Activated T-helper 1 cell treated with anti-CD3 and anti-CD28 coated beads, Interleukin-12 subunit alpha, Interleukin-12 subunit beta, Interleukin-2, Interleukin-4 antibody, amounts not matched to agents 30 ng/mL and 10 ng/mL and 1 ng/mL, durations not matched to agents 14 hours and 24 hours and 36 hours (primary cell): Measurements from ENCODE around the gene KRT6B. TPM values are rescaled to one million over a fixed set of nuclear protein-coding genes. Genes with fewer than 3 reads are reported as not detected.
"Not testable (repeated sequence)": the region's sequence is repeated elsewhere in the genome, so short reads cannot be mapped to it uniquely, and the experiment has no call there.

Experiments
- DNase-seq: peaks from one replicate; pipeline ENCODE4 v3.0.0; 2021; ENCODE audit warnings: low spot score
- H3K27ac Mint-ChIP-seq: one replicate; pipeline ENCODE4 v1.8.0; 2021; ENCODE audit warnings: mild to moderate bottlenecking, mixed read lengths
- H3K27me3 Mint-ChIP-seq: one replicate; pipeline ENCODE4 v1.8.0; 2022; ENCODE audit warnings: mild to moderate bottlenecking, moderate library complexity, mixed read lengths; ENCODE audit not compliant: insufficient read depth
- H3K36me3 Mint-ChIP-seq: one replicate; pipeline ENCODE4 v1.8.0; 2021; ENCODE audit warnings: low read depth, mixed read lengths
- H3K4me1 Mint-ChIP-seq: one replicate; pipeline ENCODE4 v1.8.0; 2021; ENCODE audit warnings: low read depth, mixed read lengths
- H3K4me3 Mint-ChIP-seq: one replicate; pipeline ENCODE4 v1.8.0; 2021; ENCODE audit warnings: mild to moderate bottlenecking, moderate library complexity, mixed read lengths
- H3K9me3 Mint-ChIP-seq: one replicate; pipeline ENCODE4 v1.8.0; 2021; ENCODE audit warnings: mixed read lengths
- intact Hi-C: fragments of 100-400 bp; cut with micrococcal nuclease; formaldehyde crosslinking; loops from one replicate; pipeline ENCODE4 v1.15.1; 2024
- total RNA-seq: library from RNA; stranded (reverse); gene quantifications from 2 replicates; pipeline ENCODE4 v1.2.3, GENCODE V29; 2022

KRT6B gene
- total RNA-seq, 1 donor from 2014 or later: not detected

DNA sequence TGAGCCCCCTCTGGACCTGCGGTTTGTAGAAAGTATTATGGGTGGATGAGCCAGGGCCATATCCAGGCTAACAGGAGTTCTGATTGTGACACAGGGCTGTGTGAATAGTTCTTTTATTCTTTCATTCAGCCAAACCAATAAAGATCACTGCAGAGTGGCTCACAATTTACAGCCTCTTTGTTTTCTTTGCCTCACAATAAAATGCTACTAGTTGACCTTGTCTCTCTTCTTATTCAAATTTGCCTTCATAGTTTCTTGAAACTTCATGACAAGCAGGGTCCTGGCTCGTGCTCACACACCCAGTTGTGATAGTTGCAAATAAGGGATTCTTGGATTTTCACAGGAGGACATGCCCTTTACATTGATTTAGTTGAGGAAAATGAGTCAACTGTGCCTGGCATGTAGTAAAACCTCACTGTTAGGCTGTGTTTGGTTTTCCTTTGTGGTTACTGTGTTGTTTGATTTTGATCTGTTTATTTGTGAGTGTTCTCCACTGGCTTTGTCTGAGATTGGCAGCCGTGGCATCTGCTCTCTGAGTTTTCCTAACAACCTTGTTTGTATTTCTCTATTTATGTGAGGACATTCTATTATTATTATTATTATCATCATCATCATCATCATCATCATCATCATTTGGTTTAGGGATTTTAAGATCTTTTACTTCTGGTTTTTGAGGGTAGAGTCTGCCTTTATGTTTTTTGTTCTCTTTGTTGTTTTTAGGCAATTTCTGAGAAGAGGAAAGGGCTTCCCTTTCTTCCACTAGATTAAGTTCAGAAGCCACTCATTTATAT is 2.7 kb upstream of the KRT6B start:
- H3K4me3 Mint-ChIP-seq: no peak overlapping the region
- peaks cover 17% of the 10 kb centered on the region for H3K4me1 Mint-ChIP-seq
- intact Hi-C loops: no loop called here
- H3K36me3 Mint-ChIP-seq: no peaks in the 10 kb centered on the region
- H3K27ac Mint-ChIP-seq: no peak overlapping the region
- no peak for DNase-seq
- H3K27me3 Mint-ChIP-seq: peaks cover 16% of the 10 kb centered on the region
- H3K9me3 Mint-ChIP-seq: no peaks in the 10 kb centered on the region

DNA sequence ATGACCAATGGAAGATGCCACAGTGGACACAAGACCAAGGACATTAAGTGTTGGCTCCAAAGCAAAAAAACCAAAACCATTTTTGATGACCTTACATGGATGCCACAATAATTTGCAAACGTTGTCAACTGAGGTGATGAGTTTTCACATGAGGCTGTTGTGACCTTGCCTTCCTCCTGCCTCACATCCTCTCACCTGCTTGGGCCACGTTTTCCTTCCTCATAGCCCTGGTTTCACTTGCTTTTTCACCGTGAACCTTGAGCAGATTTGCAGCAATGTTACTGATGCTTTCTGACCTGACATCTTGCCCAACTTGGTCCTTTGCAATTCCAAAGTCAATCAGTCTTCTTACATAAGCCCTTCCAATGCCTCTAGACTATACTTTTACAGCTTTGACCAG is 3.7 kb downstream of the KRT6B start:
- Mint-ChIP-seq H3K9me3 (no peaks in the 10 kb centered on the region), H3K4me3 (no peak overlapping the region), H3K4me1 (no peaks in the 10 kb centered on the region), H3K27ac (no peak overlapping the region), H3K36me3 (no peaks in the 10 kb centered on the region), H3K27me3 (peaks cover 17% of the 10 kb centered on the region)
- intact Hi-C loops: no loop called here
- DNase-seq: no peak

DNA sequence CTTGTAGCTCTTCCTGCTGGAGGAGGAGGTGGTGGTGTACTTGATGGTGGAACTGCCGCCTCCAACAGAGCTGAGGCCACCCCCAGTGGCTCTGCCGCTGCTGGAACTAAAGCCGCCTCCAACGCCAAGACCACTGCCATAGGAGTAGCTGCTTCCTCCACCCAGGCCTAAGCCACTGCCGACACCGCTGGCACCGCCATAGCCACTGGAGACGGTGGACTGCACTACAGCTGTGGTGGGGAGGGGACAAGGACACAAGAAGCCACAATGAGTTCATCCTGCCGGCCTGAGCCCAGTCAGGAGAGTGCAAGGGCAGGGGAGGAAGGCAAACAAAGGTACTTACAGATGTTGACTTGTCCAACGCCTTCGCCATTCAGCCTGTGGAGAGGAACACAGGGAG is 4.8 kb downstream of the KRT6B start:
- H3K4me3 Mint-ChIP-seq, H3K4me1 Mint-ChIP-seq, H3K9me3 Mint-ChIP-seq, H3K27ac Mint-ChIP-seq, intact Hi-C loops, DNase-seq, H3K36me3 Mint-ChIP-seq: not testable (repeated sequence)
- H3K27me3 Mint-ChIP-seq: peaks cover 22% of the 10 kb centered on the region

DNA sequence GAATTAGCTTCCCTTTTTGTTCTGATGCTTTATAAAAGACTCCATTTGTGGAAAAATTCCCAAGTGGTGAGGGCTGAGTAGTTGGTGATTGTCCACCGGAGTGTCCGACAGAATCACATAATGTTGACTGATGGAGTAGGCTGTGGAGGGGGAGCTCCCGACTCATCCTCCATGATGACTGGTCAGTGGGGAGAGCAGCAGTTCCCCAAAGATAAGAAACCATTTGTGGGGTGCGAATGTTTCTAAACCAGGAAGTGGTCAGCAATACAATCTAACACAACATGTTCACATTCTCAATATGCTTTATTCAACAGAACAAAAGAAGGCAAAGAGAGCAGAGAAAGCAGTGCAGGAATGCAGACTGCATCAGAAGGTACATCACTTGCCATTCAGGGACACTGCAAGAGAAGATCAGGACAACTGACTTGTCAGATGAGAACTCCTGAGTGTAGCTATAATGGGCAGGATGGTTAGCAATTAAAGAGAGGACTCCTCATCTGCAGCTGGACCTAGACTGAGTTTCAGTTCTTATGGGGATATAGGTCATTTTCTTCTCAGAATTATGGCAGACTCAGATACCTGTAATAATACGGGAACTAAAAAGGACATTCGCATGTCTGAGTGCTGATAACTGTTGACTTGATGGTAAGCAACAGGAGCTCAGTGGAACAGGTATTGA is 5.4 kb downstream of the KRT6B start:
- no peaks in the 10 kb centered on the region for H3K4me1 Mint-ChIP-seq
- H3K36me3 Mint-ChIP-seq: no peaks in the 10 kb centered on the region
- peaks cover 26% of the 10 kb centered on the region for H3K27me3 Mint-ChIP-seq
- DNase-seq: no peak
- H3K9me3 Mint-ChIP-seq: no peaks in the 10 kb centered on the region
- no peak overlapping the region for H3K27ac Mint-ChIP-seq
- intact Hi-C loops: no loop called here
- no peak overlapping the region for H3K4me3 Mint-ChIP-seq

DNA sequence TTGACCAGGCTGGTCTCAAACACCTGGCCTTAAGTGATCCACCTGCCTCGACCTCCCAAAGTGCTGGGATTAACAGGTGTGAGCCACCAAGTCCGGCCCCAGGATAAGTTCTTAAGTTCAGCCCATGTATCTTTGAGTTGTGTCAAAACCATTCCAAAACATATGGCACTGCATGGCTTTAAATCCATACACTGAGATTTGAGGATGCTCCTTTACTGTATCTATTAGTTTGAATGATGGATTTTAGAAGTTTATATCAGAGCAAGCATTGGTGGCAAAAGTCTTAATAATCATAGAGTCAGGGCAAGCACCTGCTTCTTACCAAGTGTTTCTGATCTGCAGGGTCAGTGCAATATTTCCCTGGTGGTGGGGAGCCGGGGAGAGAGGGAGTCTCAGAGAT is 6.1 kb downstream of the KRT6B start:
- Mint-ChIP-seq H3K9me3 (no peaks in the 10 kb centered on the region), H3K27ac (no peak overlapping the region), H3K4me1 (no peaks in the 10 kb centered on the region), H3K4me3 (no peak overlapping the region), H3K27me3 (peaks cover 27% of the 10 kb centered on the region), H3K36me3 (no peaks in the 10 kb centered on the region)
- DNase-seq: no peak
- intact Hi-C loops: no loop called here

DNA sequence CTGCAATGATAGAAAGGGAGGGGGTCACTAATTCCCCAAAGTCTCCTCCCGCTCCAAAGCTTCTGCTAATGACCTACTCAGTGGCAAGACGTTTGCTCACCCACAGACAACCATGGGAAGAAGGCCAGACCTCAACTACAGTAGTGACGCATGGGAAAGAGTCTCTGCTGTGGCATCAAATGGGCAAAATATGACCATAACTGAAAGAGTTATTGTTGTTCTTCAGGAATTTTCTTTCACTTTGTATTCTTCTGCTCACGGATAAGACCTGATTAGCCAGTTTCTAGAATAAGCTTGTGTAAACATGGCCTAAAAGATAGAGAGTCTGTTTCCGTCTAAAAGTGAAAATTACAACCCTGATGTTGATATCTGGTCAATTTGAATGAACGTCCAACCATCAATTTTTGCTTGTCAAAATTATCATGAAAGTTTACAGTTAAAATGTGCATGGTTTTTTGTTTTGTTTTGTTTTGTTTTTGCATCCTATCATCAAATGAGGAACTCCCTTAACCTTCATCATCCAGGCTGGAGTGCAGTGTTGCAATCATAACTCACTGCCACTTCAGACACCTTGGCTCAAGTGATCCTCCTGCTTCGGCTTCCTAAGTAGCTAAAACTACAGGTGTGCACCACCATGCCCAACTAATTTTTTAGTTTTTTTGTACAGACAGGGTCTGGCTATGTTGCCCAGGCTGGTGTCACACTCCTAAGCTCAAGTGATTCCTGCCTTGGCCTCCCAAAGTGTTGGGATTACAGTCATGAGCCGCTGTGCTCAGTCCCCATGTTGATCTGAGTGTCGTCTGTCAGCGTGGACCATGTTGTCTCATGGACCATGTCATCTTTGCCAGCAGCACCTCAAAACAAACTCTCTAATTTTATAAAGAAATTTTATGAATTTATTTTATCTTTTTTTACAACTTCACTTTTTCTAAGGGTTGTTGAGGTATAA is 7.0 kb downstream of the KRT6B start:
- no peak for DNase-seq
- no peaks in the 10 kb centered on the region for H3K4me1 Mint-ChIP-seq
- no peak overlapping the region for H3K27ac Mint-ChIP-seq
- H3K36me3 Mint-ChIP-seq: no peaks in the 10 kb centered on the region
- intact Hi-C loops: no loop called here
- H3K4me3 Mint-ChIP-seq: no peak overlapping the region
- H3K27me3 Mint-ChIP-seq: peaks cover 27% of the 10 kb centered on the region
- H3K9me3 Mint-ChIP-seq: no peaks in the 10 kb centered on the region

DNA sequence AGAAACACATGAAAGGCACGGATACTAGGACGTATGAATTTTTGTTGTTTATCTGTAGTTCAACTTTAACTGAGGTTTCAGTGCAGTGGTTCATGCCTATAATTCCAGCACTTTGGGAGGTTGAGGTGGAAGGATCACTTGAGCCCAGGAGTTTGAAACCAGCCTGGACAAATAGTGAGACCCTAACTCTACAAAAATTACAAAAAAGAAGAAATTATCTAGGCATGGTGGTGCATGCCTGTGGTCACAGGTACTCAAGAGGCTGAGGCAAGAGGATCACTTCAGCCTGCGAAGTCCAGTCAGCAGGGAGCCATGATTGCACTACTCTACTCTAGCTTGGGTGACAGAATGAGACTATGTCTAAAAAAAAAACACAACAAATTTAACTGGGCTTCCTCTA is 8.0 kb downstream of the KRT6B start:
- no peak overlapping the region for H3K27ac Mint-ChIP-seq
- H3K4me3 Mint-ChIP-seq: no peak overlapping the region
- peaks cover 27% of the 10 kb centered on the region for H3K27me3 Mint-ChIP-seq

DNA sequence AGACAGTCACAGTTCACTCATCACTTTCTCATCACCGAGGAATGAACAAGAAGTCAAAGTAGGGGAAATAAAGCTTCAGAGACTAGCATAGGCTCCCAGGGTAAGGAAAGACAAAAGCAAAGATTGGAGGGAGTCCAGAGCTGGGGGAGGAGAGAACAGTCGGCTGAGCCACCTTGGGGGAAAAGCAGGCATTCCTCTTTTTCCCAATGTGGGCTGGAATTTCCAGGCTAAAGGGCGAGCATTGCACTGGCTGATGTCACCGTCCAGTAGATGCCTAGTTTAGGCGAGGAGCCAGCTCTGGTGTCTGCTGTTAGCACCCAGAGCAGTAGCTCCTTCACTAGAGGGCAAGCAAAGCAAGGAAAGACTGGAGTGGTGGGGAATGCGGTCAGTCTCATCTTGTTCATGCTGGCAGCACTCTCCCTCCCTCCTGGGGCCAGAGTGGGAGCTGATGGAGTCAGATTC is 9.3 kb downstream of the KRT6B start:
- no peaks in the 10 kb centered on the region for H3K9me3 Mint-ChIP-seq
- no peak for DNase-seq
- no peak overlapping the region for H3K27ac Mint-ChIP-seq
- peaks cover 27% of the 10 kb centered on the region for H3K27me3 Mint-ChIP-seq
- no peaks in the 10 kb centered on the region for H3K4me1 Mint-ChIP-seq
- H3K36me3 Mint-ChIP-seq: no peaks in the 10 kb centered on the region
- H3K4me3 Mint-ChIP-seq: no peak overlapping the region
- intact Hi-C loops: no loop called here

More for the DNA sequence above, 8.0 kb downstream of the KRT6B start:
- no peak for DNase-seq
- H3K36me3 Mint-ChIP-seq: no peaks in the 10 kb centered on the region
- intact Hi-C loops: no loop called here
- H3K9me3 Mint-ChIP-seq: no peaks in the 10 kb centered on the region
- no peaks in the 10 kb centered on the region for H3K4me1 Mint-ChIP-seq

DNA sequence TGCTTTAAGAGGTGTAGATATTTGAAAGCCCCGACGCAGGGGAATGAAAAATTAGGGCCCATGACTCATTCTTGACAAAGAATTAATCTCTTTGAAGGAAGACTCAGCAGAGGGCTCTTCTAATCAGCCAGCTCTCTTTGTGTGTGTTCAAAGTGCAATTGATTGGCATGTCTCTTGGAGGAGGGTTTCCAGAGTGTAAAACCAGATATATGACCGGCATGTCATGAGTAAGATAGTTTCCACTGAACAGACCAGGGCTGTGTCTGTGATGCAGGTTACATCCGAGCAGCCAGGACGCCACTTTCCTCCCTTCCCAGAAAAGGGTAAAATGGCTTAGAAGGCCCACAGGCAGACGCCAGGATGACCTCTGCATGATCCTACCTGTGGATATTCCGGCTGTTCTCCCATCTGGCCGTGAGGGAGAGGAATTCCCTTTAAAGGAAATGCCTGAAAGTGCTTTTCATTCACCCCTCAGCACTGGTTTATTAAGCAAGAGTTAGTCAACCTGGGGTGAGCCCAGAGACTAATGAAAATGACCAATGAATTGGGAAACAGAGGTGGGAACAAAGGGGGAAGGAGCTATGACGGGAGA is 10.5 kb downstream of the KRT6B start:
- Mint-ChIP-seq H3K4me1 (no peaks in the 10 kb centered on the region), H3K27ac (no peak overlapping the region), H3K36me3 (no peaks in the 10 kb centered on the region), H3K27me3 (peaks cover 23% of the 10 kb centered on the region), H3K9me3 (no peaks in the 10 kb centered on the region), H3K4me3 (no peak overlapping the region)
- no peak for DNase-seq
- intact Hi-C loops: no loop called here

DNA sequence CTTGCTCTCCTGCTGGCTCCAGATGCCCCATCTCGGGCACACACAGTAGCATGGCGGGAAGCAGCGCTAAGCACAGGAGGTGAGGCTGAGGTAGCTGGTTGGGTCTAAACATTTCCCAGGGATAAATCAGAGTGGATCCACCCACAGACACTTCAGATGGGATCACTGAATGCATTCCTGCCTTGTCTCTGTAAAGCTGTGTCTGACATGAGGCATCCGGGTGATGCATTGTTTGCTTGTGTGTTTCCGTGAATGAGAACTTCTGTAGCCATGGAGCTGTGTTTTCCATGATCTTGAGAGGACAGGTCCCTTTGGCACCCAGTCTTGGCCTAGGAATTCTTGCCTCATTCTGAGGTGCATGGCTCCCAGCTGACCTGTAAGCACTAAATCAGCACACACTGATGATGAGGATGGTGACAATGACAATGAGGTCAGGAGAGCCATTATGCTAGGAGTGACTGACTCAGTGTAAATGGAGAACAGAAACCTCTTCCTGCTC is 11.1 kb downstream of the KRT6B start:
- peaks cover 19% of the 10 kb centered on the region for H3K27me3 Mint-ChIP-seq
- H3K4me3 Mint-ChIP-seq: no peak overlapping the region
- H3K27ac Mint-ChIP-seq: no peak overlapping the region
- DNase-seq: no peak
- intact Hi-C loops: no loop called here
- H3K9me3 Mint-ChIP-seq: no peaks in the 10 kb centered on the region
- H3K36me3 Mint-ChIP-seq: no peaks in the 10 kb centered on the region
- no peaks in the 10 kb centered on the region for H3K4me1 Mint-ChIP-seq

DNA sequence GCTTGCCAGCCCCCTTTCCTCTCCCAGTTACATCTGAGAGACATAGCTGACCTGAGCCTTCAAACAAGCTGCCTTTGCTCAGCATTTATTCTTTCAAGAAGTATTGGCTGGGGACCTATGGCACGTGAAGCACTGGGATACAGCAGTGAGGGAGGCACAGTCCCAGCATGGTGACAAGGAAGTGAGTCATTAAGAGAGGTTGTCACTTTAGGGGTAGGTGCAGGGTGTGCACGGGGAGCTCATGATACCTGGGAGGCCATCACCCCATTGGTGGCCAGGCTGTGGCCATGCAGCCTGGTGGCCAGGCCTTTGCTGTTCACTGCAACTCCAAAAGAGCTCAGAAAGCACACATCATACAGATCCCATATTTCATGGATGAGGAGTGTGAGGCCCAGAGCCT is 12.1 kb downstream of the KRT6B start:
- Mint-ChIP-seq H3K9me3 (no peaks in the 10 kb centered on the region), H3K4me3 (no peak overlapping the region), H3K27ac (no peak overlapping the region), H3K4me1 (no peaks in the 10 kb centered on the region), H3K27me3 (peaks cover 15% of the 10 kb centered on the region), H3K36me3 (no peaks in the 10 kb centered on the region)
- intact Hi-C loops: no loop called here
- DNase-seq: no peak

DNA sequence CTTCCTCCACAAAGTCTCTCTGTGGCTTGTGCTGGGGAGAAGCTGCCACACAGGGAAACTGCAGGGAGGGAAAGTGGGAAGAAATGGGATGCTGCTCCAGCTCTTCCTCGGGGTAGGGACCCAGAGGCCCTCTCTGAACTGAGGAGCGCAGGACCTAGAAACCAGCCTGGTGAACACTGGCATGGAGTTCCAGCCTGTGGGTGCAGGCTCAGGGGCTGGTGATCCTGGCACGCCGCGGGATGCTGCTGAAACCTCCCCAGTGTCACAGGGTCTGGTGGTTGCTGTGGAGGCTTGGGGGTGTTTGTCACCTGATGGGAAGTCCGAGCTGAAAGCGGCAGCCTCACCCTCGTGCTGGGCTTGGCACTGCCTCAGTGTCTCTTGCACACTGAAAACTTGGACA is 12.5 kb downstream of the KRT6B start:
- Mint-ChIP-seq H3K4me1 (no peaks in the 10 kb centered on the region), H3K27ac (no peak overlapping the region), H3K27me3 (peaks cover 15% of the 10 kb centered on the region), H3K4me3 (no peak overlapping the region), H3K9me3 (no peaks in the 10 kb centered on the region), H3K36me3 (no peaks in the 10 kb centered on the region)
- intact Hi-C loops: no loop called here
- no peak for DNase-seq
